CD4-positive, alpha-beta T cell treated with Interleukin-4 for 1 hour (primary cell): ENCODE data around the gene ZNF768.
"Not testable (repeated sequence)": the region's sequence is repeated elsewhere in the genome, so short reads cannot be mapped to it uniquely, and the experiment has no call there.

Source experiments
- DNase-seq, 2 donors: peaks; one replicate each; pipeline ENCODE4 v3.0.0-alpha.2; 2020 to 2022

ZNF768 gene

GRCh38 chr16:30532285-30533145 is 6.1 kb upstream of the ZNF768 start:
- DNase-seq, result no peak

DNA sequence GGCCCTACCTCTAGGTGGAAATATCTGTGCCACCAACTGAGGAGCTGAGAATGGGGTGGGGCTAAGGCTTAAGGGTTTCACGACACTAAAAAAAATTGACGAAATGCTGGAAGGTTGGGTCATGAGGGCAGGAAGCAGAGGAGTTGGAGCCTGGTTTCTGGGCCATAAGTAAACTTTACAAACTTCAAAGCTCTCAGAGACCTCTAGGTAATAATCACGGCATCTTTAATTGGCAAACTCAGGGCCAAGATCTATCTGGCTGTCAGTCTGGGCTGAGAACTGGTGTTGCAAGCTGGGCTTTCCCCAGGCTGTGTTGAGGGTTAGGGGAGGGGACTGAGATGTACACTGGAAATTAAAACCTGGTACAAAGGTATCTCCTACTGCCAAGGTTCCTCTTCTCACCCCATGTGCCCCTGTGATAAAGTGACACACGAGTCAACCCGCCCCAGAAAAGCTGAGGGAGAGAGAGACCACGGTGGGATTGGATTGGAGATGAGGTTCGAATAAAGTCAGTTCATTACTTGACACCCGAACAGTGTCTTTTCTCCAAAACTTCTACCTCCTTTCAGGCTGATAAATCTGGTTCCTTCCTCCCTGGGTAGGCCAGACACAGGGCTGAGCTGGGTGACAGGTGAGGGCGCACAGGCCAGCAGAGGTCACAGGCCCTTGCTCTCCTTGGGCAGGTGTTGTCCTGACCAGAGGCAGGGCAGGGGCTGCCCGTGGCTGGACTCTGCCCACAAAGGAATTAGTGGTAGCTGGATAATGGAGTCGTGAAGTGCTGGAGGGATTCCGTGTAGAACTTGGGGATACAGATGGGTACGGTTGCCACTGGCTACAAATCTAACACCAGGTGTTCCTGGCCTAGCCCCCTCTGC is 4.0 kb upstream of the ZNF768 start:
- peak in 1 of 2 donors; percentile 46 for DNase-seq

GRCh38 chr16:30528799-30529457 is 2.6 kb upstream of the ZNF768 start:
- DNase-seq, result no peak

DNA sequence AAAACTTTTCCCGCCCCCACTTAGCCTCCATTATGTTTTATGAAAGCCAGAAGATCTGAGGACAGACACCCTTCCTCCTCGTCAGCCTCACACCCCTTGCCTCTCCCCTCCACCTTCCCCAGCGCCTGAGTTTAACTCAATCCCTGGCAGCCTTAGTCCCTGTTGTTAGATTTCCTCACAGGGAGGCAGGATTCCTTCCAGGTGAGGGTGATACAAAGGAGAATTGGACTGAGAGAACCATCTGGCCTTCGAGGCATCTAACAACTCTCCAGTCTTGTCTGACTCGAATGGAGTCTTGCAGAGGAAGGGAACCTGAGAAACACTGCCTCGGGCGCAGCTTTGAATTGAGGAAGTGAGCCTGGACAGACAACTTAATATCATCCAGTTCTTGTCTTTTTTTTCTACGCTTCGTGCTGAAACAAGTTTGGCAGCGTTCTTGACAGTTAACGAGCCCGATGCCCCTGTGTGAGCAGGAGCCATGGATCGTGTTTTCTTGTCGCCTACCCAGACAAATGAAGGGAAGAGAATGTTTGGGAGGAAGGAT is 1.3 kb upstream of the ZNF768 start:
- peak in 1 of 2 donors; percentile 56 for DNase-seq

- peak; percentile 93 for DNase-seq
Measured at GRCh38 chr16:30526823-30527634, 663 bp upstream of the ZNF768 start.

DNA sequence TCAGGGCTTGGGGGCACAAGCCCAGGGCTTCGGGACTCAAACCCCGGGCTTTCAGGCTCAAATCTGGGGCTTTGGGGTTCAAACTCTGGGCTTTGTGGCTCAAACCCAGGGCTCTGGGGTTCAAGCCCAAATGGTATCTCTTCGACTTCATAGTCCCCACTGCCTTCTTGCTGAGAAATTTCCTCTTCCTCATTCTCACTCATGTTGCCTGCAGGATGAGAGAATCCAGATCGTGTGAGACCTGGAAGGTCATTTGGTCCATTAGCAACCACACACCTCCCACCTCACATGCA is 576 bp downstream of the ZNF768 start:
- no peak for DNase-seq

DNA sequence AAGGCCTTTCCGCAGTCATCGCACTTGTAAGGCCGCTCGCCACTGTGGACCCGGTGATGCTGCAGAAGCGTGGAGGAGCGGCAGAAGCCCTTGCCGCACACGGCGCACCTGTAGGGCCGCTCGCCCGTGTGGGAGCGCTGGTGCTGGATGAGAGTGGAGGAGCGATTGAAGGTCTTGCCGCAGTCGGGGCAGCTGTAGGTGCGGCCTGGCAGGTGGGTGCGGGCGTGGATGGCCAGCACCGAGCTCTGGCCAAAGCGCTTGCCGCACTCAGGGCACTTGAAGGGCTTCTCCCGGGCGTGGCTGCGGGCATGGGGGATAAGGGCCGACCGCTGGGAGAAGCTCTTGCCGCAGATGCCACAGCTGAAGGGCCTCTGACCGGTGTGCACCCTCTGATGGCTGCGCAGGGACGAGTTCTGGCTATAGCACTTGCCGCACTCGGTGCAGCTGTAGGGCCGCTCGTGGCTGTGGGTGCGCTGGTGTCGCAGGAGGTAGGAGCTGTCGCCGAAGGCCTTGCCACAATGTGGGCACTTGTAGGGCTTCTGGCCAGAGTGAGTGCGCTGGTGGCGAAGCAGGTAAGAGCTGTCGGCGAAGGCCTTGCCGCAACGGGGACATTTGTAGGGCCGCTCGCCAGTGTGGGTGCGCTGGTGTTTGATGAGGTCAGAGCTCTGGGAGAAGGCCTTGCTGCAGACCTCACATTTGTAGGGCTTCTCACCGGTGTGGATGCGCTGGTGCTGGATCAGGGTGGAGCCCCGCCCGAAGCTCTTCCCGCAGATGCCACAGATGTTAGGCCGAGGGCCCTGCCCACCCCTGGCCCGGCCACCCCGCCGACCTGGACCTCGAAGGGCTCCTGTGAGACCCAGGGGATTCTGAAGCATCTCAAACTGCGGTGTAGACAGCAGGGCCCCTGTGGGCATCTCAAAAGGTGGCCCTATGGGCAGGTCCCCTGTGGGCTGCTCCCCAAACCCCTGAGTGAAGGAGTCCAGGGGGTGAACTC is 1.5 kb downstream of the ZNF768 start:
- no peak for DNase-seq

- no peak for DNase-seq
Measured at GRCh38 chr16:30523768-30524574, 2.4 kb downstream of the ZNF768 start.

GRCh38 chr16:30522702-30523463 is 3.5 kb downstream of the ZNF768 start:
- not testable (repeated sequence) for DNase-seq

DNA sequence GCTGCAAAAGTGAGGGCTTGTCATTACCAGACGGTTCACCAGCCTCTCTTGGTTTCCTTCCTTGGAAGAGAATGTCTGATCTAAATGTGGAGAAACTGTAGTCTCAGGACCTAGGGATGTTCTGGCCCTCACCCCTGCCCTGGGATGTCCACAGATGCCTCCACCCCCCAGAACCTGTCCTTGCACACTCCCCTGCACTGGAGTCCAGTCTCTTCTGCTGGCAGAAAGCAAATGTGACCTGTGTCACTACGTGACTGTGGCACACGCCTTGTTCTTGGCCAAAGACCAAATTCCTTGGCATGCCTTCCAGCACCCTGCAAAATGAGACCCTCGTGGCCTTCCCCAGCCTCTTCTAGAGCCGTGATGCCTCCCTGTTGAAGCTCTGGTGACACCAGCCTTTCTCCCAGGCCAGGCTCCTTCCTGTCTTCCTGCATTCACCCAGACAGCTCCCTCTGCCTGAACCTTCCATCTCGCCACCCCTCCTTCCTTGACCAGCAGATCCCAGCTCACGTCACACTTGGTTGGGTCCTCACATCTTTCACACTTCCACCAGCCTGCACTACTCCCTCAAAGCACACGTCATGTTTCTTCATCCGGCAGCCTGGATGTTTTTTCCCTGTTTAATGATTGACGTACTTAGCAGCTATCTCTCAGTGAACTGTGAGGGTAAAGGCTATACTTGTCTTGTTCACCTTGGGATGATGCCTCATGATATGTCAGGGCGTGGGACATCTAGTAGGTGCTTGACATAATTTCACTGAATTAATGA is 4.3 kb downstream of the ZNF768 start:
- DNase-seq, result no peak

- no peak for DNase-seq
Measured at GRCh38 chr16:30521476-30521872, 4.9 kb downstream of the ZNF768 start.

- no peak for DNase-seq
Measured at GRCh38 chr16:30519120-30520049, 7.0 kb downstream of the ZNF768 start.

DNA sequence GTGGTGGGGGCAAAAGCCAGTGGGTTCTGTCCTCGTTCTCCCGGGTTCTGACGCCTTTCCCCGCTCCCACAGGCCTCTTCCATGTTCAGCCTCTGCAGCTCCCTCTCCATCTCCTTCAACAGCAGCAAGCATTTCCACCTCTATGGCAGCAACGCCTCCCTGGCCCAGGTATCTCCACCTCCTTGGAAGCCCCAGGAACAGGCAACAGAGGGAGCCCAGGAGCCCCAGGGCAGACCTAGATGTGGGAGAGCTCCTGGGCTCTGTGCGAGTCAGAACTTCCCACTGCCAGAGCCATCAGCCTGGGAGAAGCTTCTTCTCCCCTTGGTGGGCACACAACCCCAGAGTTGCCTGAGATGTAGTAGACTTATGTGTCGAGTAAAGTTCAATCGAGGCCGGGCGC is 7.8 kb downstream of the ZNF768 start:
- no peak for DNase-seq

DNA sequence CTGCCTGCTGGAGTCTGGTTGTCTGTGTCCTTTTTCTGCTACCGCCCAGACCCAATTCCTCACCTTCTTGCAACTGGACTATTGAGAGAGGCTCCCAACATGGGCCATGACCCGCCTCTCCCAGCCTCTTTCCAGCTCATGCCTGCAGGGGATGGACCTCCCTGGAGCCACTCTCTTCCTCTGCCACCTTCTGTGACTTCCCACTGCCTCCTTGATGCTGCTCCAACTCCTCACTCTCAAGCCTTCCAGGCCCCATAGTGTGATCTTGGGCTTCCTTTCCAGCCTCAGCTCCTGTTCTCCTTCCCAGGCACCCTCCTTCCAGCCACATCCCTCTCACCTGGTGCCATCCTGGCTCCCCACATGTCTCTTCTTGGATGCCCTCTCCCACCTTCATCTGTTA is 11.1 kb downstream of the ZNF768 start:
- DNase-seq, result no peak

DNA sequence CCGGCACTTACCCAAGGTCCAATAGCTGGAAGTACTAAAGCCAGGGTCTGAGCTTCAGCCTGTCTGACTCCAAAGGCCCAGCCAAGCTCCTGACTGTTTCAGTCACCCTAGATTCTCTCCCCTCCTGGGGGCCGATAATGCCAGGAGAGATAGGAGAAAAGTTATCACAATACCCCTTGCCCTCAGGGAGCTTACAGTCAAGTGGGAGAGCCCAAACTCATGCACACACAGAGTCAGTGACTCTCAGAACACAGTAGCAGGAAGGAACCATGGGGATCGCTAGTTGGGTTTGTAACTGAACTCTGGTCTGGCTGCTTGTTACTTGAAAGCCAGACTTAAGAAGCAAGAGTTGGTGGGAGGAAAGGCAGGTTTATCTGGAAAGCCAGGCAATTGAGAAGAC is 14.9 kb downstream of the ZNF768 start:
- DNase-seq, result no peak

GRCh38 chr16:30510376-30510938 is 15.9 kb downstream of the ZNF768 start:
- DNase-seq, result no peak
